Measurements from ENCODE around the gene OPCML.

OPCML gene

DNA sequence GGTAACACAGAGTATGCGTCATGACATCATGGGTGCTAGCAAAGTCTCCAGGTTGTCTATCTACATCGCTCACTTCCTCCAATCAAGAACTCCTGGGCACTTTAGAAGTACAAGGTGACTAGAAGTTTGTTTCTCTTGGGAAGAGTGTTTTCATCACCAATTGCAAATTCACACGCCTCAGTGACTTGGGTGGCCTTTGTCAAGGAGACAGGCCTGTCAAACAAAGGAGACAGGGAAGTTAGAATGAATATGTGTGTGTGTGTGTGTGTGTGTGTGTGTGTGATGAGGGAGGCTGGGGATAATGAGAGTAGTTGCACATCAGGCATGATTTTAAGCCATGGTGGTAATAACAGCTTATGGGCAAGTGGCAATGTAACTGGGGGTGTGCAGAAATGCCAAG lies 953.2 kb downstream of the OPCML start:
- no peak for DNase-seq

DNA sequence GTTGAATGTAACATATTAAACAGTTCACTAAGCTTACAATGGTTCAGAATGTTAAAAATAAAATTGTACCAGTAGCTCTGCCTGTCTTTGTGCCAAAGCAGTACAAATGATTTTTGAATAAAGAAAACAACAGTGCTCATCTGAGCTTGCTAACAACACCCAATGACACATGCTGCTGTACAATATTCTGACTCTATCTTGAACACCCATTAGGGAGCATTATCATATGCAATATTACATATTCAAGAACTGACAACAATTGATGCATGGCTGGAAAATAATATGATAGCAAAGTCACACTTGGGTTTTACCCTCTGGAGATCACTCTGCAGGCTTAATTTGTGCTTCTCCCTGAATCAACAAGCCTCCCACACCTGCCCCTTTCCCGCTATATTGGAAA lies 953.7 kb downstream of the OPCML start:
- DNase-seq, result no peak

DNA sequence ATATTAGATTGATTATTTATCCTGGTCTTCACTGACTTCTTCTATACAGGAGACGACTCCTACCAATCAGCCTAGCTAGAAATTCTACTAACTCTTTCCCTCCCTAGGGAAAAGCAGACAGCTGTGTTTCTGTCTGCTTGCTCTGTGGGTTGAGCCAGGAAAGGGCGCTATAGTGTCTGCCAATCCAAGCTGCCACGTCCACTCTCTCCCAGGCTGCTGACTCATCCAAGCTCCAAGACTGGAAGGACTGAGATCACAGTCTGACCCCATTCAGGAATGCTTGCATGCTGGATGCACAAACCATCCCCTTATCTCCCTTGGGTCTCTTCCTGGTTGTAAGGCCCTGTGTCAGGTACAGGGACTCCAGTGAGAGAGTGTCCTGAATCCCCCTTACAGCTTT lies 955.6 kb downstream of the OPCML start:
- DNase-seq, result no peak

DNA sequence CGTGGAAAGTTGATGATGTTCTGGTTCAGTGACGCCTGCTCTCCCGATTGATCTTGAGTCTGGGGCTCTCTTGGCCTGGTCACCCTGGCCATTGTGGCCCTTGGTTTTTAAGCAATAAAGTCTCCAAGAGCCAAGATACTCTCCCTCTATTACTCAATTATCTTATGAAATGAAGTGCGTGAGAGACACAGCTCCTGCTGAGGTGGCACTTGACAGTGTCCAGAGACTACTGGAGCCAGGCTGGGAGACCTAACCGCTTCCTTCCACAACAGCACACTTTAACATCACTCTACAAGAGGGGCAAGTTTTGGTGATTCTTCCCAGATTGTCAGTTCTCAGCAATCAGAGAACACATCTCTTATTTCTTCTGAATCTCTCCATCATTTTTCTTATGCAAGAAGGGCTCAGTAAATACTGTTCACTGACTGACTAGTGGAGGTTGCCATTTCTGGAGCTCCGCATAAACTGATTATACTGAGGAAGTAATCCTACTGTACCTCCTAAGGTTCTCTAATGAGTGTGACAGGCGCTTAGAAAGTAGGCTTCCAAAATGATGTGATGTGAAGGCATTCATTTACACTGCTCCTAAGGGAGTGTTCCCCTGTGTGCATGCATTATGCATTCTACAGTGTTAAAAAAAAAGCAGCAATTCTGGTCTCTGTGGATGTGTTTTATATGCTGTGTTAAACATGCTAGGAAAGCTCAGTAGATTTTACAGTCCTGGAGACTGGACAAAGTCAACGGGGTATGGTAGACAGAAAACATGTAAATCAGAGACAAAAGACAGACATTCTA lies 968.0 kb downstream of the OPCML start:
- no peak for DNase-seq

DNA sequence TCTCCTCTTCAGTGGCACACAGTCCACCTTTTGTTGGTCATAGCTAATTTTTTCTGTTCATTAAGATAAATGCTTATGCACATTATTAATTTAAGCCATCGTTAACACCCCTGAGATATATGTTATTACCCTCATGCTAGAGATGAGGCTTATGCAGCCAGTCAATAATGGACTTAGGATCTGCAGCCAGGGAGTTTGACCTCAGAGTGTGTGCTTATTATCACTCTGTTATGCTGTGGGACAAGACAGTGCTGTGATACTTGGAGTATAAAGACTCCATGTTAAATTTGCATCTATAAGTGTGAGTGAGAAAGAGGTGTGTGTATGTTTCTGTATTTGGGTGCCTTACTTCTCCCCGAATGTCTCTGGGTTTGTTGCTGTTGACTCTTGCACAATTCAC lies 969.3 kb downstream of the OPCML start:
- no peak for DNase-seq

DNA sequence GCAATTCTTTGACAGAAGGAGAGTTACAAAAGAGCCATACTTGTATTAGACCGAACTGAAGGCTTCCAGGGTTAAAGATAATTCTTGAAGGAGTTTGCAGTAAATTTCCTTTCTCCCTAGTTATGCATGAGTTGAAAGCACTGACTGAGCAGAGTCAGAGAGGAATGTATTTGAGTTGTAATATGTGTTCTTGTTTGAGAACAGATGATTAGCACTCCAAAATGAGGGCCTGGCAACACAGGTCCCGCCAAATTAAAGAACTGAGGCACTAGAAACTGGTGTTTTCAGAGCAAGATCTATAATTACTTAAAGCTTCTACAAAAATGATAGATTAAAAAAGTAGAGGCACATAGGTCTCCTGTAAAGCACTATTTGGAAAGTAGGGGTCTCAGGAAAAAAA lies 970.4 kb downstream of the OPCML start:
- no peak for DNase-seq

DNA sequence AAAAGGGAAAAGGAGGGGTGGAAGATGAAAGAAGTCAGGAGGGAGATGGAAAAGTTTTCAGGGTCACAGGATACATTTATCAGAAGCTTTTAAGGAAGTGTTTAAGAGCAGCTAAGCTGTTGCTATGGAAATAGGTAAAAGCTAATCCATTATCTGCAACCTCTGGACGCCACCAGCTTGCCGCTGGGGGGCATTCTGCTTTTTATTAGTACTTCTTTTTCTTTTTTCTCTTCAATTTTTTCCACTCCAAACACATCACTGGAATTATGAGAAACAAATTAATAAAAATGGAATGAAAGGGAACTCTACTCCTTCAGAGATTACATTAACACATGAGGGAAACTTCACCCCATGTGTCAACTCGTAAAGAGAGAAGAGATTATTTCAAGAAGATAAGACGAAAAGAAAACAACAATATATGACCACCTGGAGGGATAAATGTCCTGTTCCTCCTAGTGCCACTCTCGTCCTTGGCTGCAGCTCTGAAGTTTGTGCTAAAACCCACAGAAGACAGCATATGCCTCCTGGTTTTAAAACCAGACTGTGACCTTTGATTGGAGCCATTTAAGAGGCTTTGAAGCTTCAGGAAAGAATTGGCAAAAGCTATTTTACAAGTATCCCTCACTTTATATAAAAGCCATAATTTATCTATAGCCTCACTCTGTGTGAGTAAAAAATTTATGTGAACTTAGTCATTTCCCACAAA lies 972.8 kb downstream of the OPCML start:
- no peak for DNase-seq

DNA sequence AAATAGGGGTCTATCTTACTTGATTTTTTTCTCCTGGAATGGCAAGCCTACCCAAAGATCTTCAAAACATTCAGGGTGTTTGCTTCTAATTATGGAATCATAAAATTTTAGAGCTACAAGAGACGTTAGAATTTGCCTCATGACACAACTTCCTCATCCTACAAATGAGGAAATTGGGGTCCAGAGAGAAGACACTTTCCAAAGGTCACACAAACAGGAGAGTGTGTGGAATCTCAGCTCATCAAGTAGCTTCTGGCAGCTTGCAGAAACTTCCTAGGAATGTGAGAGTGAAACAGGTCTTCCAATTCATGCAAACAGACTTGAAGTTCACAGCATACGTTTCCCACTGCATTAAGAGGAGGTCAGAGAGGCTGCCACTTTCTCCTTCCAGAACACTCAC lies 976.0 kb downstream of the OPCML start:
- DNase-seq, result no peak

DNA sequence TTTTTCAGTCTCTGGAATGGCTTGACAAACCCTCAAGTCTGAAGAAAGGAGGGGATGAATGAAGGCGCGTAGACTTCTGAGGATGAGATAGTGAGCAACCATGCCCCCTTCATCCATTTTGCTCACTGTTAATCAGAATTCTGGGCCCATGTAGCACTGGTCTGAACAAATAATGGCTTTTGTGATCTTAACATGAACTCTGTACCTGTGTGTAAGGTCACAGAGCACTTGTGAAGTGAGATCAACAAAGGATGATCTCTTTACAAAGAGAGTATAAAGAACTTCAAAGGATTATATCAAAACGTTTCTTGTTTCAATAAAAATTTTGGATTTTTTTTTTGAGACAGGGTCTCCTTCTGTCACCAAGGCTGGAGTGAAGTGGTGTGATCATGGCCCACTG lies 976.7 kb downstream of the OPCML start:
- no peak for DNase-seq

GRCh38 chr11:132551016-132551415 lies 981.3 kb downstream of the OPCML start:
- DNase-seq, result no peak

GRCh38 chr11:132549561-132549960 lies 982.7 kb downstream of the OPCML start:
- DNase-seq, result no peak

- no peak for DNase-seq
These were observed 983.3 kb downstream of the OPCML start for GRCh38 chr11:132549001-132549400.

DNA sequence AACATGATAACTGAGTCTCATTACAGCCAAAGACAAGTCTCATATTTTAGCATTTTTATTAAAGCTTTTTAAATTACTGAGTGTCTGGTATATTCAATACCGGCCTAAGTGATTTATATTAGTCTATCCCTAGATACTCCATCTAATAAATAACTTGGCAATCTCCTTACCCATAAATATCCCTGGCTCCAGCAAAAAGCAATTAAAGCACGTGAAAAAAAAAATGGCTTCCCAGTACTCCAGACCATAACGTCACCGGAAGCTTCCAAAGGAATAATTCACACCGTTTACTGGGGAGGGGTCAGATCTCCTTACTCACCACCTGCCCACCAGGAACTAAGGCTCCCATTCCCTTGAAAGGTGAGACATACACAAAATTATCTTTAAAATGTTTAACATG lies 988.3 kb downstream of the OPCML start:
- no peak for DNase-seq

GRCh38 chr11:132541794-132542193 lies 990.5 kb downstream of the OPCML start:
- DNase-seq, result no peak

GRCh38 chr11:132540581-132540980 lies 991.7 kb downstream of the OPCML start:
- DNase-seq, result no peak

DNA sequence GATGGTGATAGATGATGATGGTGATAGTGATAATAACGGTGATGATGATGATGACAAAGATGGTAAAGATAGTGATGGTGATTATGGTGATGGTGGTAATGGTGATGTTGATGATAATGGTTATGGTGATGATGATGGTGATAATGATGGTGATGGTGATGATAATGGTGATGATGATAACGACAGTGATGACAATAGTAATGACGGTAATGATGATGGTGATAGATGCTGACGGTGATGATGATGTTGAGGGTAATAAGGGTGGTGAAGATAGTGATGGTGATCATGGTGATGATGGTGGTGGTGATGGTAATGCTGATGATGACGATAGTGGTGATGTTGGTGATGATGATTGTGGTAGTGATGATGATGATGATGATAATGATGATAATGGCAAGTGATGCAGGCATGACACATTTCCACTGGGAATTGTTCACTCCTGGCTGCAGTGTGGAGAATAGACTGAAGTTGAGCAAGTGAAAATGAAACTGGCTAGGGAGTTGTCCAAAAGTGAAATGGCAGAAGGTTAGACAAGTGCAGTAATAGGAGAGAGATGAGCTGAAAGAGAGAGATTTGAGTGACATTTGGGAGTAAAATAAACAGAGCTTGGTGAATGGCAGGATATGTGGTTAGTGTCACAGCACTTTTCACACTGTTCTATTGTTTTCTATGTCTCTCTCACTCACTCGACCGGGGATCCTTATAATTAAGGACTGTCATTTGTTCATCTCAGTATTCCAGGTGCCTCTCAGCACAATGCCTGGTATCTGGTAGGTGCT lies 992.5 kb downstream of the OPCML start:
- DNase-seq, result no peak

- no peak for DNase-seq
These were observed 993.7 kb downstream of the OPCML start for GRCh38 chr11:132538642-132539041.

DNA sequence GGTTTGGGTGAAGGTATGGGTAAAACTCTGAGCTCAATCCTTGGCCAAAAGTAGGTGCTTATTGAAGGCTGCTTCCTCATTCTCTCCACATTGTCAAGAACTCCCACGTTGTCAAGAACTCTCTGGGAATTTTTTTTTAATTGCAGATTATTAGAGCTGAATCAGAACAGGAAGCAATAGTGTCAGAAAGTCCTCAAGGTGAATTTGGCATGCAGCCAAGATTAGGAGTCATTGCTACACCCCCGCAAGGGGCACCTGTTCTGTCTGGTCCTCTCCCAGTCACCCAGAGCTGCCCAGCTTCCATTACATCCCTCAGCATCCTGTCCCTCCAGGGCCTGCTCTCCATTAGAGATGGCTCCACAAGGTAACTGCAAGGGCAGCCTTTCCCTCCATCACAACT lies 996.5 kb downstream of the OPCML start:
- no peak for DNase-seq

GRCh38 chr11:132531921-132532320 lies 1000.4 kb downstream of the OPCML start:
- no peak for DNase-seq

GRCh38 chr11:132528181-132528580 lies 1004.1 kb downstream of the OPCML start:
- DNase-seq, result no peak

GRCh38 chr11:132523929-132524328 lies 1008.4 kb downstream of the OPCML start:
- DNase-seq, result no peak

DNA sequence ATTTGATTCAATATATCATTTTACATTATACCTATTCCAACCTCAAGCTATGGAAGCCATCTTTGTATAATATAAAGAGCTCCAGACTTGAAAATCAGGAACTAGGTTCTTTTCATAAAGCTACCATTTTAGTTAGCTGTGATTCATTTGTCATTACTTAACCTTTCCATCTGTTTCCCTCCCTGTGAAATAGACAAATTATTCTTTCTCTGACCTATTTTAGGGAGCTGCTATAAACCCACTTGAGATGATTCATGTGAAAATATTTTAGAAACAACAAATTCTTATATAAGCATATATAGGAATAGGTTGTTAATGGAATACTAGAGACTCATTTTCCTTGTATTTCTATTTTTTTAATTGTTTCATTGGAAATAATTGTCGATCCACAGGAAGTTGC lies 1012.1 kb downstream of the OPCML start:
- no peak for DNase-seq

DNA sequence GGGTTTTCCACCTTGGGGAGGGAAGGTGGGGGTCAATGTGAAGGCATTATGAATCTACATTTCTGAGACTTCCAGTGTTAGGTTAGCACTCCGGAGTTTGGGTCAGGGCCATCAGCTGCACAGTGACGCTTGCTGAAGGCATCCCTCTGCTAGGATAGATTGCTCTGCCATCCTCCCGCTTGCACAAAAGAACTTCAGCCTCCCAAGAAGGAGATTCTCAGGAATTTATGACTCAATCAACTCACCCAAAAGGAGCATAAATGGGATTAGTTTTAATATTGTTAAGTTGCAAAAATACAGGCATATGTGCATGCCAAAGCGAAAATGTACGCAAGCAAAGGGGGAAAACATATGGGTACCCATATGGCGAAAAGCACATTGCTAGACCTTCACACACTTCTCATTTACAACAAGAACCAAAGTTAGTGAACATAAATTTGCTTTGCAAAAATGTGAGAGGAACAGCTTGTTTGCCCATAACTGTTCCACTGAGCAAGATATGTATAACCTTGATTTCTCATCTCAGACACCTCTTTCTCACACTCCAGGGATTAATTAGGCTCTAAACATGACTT lies 1013.0 kb downstream of the OPCML start:
- no peak for DNase-seq

Measured in NCI-H187 treated with DMSO at 0.1 percent for 48 hours (cell line).